H1 (cell line): ENCODE results near the gene CNKSR2. TPM values are rescaled to one million over a fixed set of nuclear protein-coding genes. Genes with fewer than 3 reads are reported as not detected.

Experiments used
- CTCF ChIA-PET: fragments of 300-600 bp; sonication (Branson Sonifier 250); formaldehyde crosslinking; loops from one replicate; lab custom pipeline; 2021; ENCODE audit not compliant: partially characterized antibody; lab: Charles Lee
- POLR2A ChIA-PET: fragments of 300-600 bp; sonication (Branson Sonifier 250); formaldehyde crosslinking; loops from one replicate; lab custom pipeline; 2021; ENCODE audit warnings: inconsistent platforms; ENCODE audit not compliant: partially characterized antibody; lab: Charles Lee
- DNase-seq, 2 experiments: peaks; one replicate each; pipeline versions ENCODE4 v3.0.0 to v3.0.0-alpha.2; 2010 to 2022; ENCODE audit warnings: low spot score in 2 of 2, low read depth in 1 of 2, mixed read lengths in 1 of 2
- FAIRE-seq: peaks from 2 replicates; lab custom pipeline; 2011; peaks lifted over from hg19 to GRCh38; lab: Jason Lieb, UNC
- H2AFZ ChIP-seq: 2 replicates; pipeline ENCODE4 v1.8.1; 2012; ENCODE audit warnings: low read length, inconsistent platforms
- H2AK5ac ChIP-seq: 2 replicates; pipeline ENCODE4 v1.6.1; 2013; ENCODE audit warnings: low read depth, low read length
- H2BK120ac ChIP-seq: replicated peaks from 2 replicates; pipeline ENCODE3; 2013; ENCODE audit warnings: low read depth, low read length, inconsistent platforms
- H2BK12ac ChIP-seq: 2 replicates; pipeline ENCODE4 v1.6.1; 2013; ENCODE audit warnings: low read depth, low read length
- H2BK15ac ChIP-seq: 2 replicates; pipeline ENCODE4 v1.6.1; 2013; ENCODE audit warnings: low read length
- H2BK20ac ChIP-seq: 2 replicates; pipeline ENCODE4 v1.6.1; 2013; ENCODE audit warnings: low read length
- H2BK5ac ChIP-seq: 2 replicates; pipeline ENCODE4 v1.6.1; 2013; ENCODE audit warnings: low read depth, low read length
- H3K14ac ChIP-seq: 2 replicates; pipeline ENCODE4 v1.6.1; 2013; ENCODE audit warnings: inconsistent platforms; ENCODE audit not compliant: insufficient read length
- H3K18ac ChIP-seq: 2 replicates; pipeline ENCODE4 v1.6.1; 2013; ENCODE audit warnings: low read length; ENCODE audit errors: extremely low read depth
- H3K23ac ChIP-seq: 2 replicates; pipeline ENCODE4 v1.6.1; 2013; ENCODE audit warnings: inconsistent platforms; ENCODE audit not compliant: insufficient read length
- H3K23me2 ChIP-seq: 2 replicates; pipeline ENCODE4 v1.6.1; 2013; ENCODE audit warnings: low read depth, low read length
- H3K27ac ChIP-seq: 2 replicates; pipeline ENCODE4 v1.6.1; 2011; ENCODE audit warnings: low read depth, low read length, inconsistent platforms
- H3K27me3 ChIP-seq, 4 experiments: replicated peaks in 1 of 4; 1 replicate in 1 of 4; 2 replicates in 3 of 4; pipeline versions ENCODE4 v1.6.1 to v1.8.1; 2011 to 2013; ENCODE audit warnings: low read length in 3 of 4, mild to moderate bottlenecking in 3 of 4, inconsistent platforms in 2 of 4, mixed read lengths in 2 of 4, moderate library complexity in 1 of 4; ENCODE audit not compliant: control insufficient read depth in 3 of 4, insufficient read depth in 3 of 4; ENCODE audit errors: extremely low read depth in 1 of 4
- H3K36me3 ChIP-seq, 4 experiments: 2 replicates each; pipeline versions ENCODE4 v1.6.1 to v1.8.1; 2011 to 2013; ENCODE audit warnings: mild to moderate bottlenecking in 4 of 4, low read length in 3 of 4, moderate library complexity in 2 of 4, control low read depth in 1 of 4, inconsistent platforms in 1 of 4; ENCODE audit not compliant: insufficient read depth in 4 of 4, control insufficient read depth in 2 of 4
- H3K4ac ChIP-seq: replicated peaks from 2 replicates; pipeline ENCODE3; 2013; ENCODE audit warnings: low read length, low read depth, mixed read lengths, inconsistent platforms; ENCODE audit not compliant: insufficient read length
- H3K4me1 ChIP-seq, 4 experiments: replicated peaks in 1 of 4; 1 replicate in 1 of 4; 2 replicates in 3 of 4; pipeline versions ENCODE4 v1.6.1 to v1.8.1; 2011 to 2013; ENCODE audit warnings: low read length in 3 of 4, inconsistent platforms in 2 of 4, mixed read lengths in 1 of 4; ENCODE audit not compliant: insufficient read depth in 4 of 4, control insufficient read depth in 3 of 4
- H3K4me2 ChIP-seq, 2 experiments: 2 replicates each; pipeline versions ENCODE4 v1.6.1 to v1.8.1; 2011 to 2013; ENCODE audit warnings: low read depth in 2 of 2, low read length in 2 of 2, control low read depth in 1 of 2, inconsistent platforms in 1 of 2, mild to moderate bottlenecking in 1 of 2; ENCODE audit not compliant: insufficient read depth in 1 of 2
- H3K4me3 ChIP-seq, 4 experiments: fragments of 200-600, 300-600 bp in 1 of 4; sonication (generic), shearing (Covaris generic), sonication (Bioruptor Twin) in 1 of 4; 2 replicates each; pipeline versions ENCODE4 v1.5.1 to v1.8.1; 2011 to 2016; ENCODE audit warnings: low read length in 4 of 4, low read depth in 3 of 4, control low read depth in 2 of 4, inconsistent platforms in 2 of 4, mild to moderate bottlenecking in 2 of 4, mixed read lengths in 1 of 4, moderate library complexity in 1 of 4; ENCODE audit not compliant: insufficient read depth in 2 of 4; ENCODE audit errors: extremely low read depth in 1 of 4
- H3K56ac ChIP-seq: replicated peaks from 2 replicates; pipeline ENCODE3; 2013; ENCODE audit warnings: low read depth, mild to moderate bottlenecking, mixed read lengths, low read length, inconsistent platforms; ENCODE audit not compliant: insufficient read length
- H3K79me1 ChIP-seq: 2 replicates; pipeline ENCODE4 v1.6.1; 2013; ENCODE audit warnings: low read depth, low read length, control low read depth
- H3K79me2 ChIP-seq, 2 experiments: 2 replicates each; pipeline versions ENCODE4 v1.6.1 to v1.8.1; 2012 to 2013; ENCODE audit warnings: low read length in 2 of 2, mild to moderate bottlenecking in 2 of 2, inconsistent platforms in 1 of 2; ENCODE audit not compliant: insufficient read depth in 2 of 2, control insufficient read depth in 1 of 2
- H3K9ac ChIP-seq, 4 experiments: replicated peaks in 1 of 4; 1 replicate in 1 of 4; 2 replicates in 3 of 4; pipeline versions ENCODE4 v1.6.1 to v1.8.1; 2011 to 2013; ENCODE audit warnings: low read depth in 3 of 4, low read length in 3 of 4, control low read depth in 2 of 4, mild to moderate bottlenecking in 2 of 4, moderate library complexity in 2 of 4, inconsistent platforms in 1 of 4; ENCODE audit errors: extremely low read depth in 1 of 4
- H3K9me3 ChIP-seq, 2 experiments: 2 replicates each; pipeline versions ENCODE4 v1.6.1 to v1.8.1; 2012 to 2013; ENCODE audit warnings: mild to moderate bottlenecking in 2 of 2, moderate library complexity in 2 of 2, control low read depth in 1 of 2, inconsistent platforms in 1 of 2, low read depth in 1 of 2, low read length in 1 of 2, mixed read lengths in 1 of 2; ENCODE audit not compliant: insufficient read depth in 2 of 2
- H4K20me1 ChIP-seq, 2 experiments: replicated peaks in 1 of 2; 2 replicates each; pipeline versions ENCODE3 to v1.8.1; 2011 to 2013; ENCODE audit warnings: inconsistent platforms in 2 of 2, low read length in 2 of 2, mild to moderate bottlenecking in 1 of 2; ENCODE audit not compliant: insufficient read depth in 2 of 2, control insufficient read depth in 1 of 2
- H4K5ac ChIP-seq: 2 replicates; pipeline ENCODE4 v1.6.1; 2013; ENCODE audit warnings: low read length, low read depth, mixed read lengths, inconsistent platforms; ENCODE audit not compliant: insufficient read length
- H4K8ac ChIP-seq: 2 replicates; pipeline ENCODE4 v1.8.0; 2013; ENCODE audit warnings: mild to moderate bottlenecking, moderate library complexity, low read length, inconsistent platforms; ENCODE audit not compliant: insufficient read depth; ENCODE audit errors: extremely low read depth
- H4K91ac ChIP-seq: replicated peaks from 2 replicates; pipeline ENCODE3; 2013; ENCODE audit warnings: low read length, mixed read lengths, inconsistent platforms; ENCODE audit not compliant: insufficient read length
- ASH2L ChIP-seq: fragments of 200-600, 300-600 bp; sonication (generic); IDR thresholded peaks from one replicate; pipeline ENCODE4 v1.7.1; 2017; ENCODE audit warnings: low read length
- ATF3 ChIP-seq: IDR thresholded peaks from 2 replicates; pipeline ENCODE4 v1.6.1; 2011; ENCODE audit warnings: low read depth, mild to moderate bottlenecking, low read length; ENCODE audit not compliant: insufficient read depth
- BACH1 ChIP-seq: IDR thresholded peaks from 2 replicates; pipeline ENCODE4 v1.6.1; 2012; ENCODE audit warnings: low read length, improper control_type of control experiment
- CBX5 ChIP-seq: fragments of 300-800, 300-1000 bp; sonication (generic); IDR thresholded peaks from 2 replicates; pipeline ENCODE4 v1.7.1; 2016; ENCODE audit warnings: antibody characterized with exemption, low read length, low read depth
- CEBPB ChIP-seq: IDR thresholded peaks from 2 replicates; pipeline ENCODE4 v1.6.1; 2012; ENCODE audit warnings: low read depth, low read length
- CTCF ChIP-seq, 3 experiments: IDR thresholded peaks; 1 replicate in 2 of 3; 2 replicates in 1 of 3; pipeline versions ENCODE4 v1.5.1 to v1.6.1; 2011; ENCODE audit warnings: low read length in 3 of 3, mild to moderate bottlenecking in 3 of 3, inconsistent platforms in 2 of 3, low read depth in 1 of 3, moderate library complexity in 1 of 3; ENCODE audit not compliant: insufficient read depth in 1 of 3; ENCODE audit errors: control extremely low read depth in 1 of 3
- FOSL1 ChIP-seq: IDR thresholded peaks from 2 replicates; pipeline ENCODE4 v1.6.1; 2011; ENCODE audit warnings: mild to moderate bottlenecking, low read depth, low read length, moderate library complexity; ENCODE audit not compliant: insufficient read depth
- JUN ChIP-seq: IDR thresholded peaks from 2 replicates; pipeline ENCODE4 v1.6.1; 2011; ENCODE audit warnings: low read depth, mild to moderate bottlenecking, improper control_type of control experiment, low read length
- PHF8 ChIP-seq: fragments of 200-600 bp; sonication (generic); conservative IDR thresholded peaks from 2 replicates; pipeline ENCODE4 v1.7.1; 2012; ENCODE audit warnings: low read depth, mild to moderate bottlenecking, inconsistent platforms, low read length, moderate library complexity
- RFX5 ChIP-seq: IDR thresholded peaks from 2 replicates; pipeline ENCODE4 v1.6.1; 2011; ENCODE audit warnings: low read depth, low read length, improper control_type of control experiment, borderline replicate concordance
- SAP30 ChIP-seq: fragments of 300-600 bp; sonication (generic); IDR thresholded peaks from 2 replicates; pipeline ENCODE4 v1.7.1; 2012; ENCODE audit warnings: low read length, moderate library complexity, mild to moderate bottlenecking, inconsistent platforms; ENCODE audit not compliant: insufficient read depth, insufficient replicate concordance
- SP4 ChIP-seq: IDR thresholded peaks from 2 replicates; pipeline ENCODE4 v1.6.1; 2012; ENCODE audit warnings: low read length, inconsistent platforms
- TAF1 ChIP-seq: IDR thresholded peaks from 2 replicates; pipeline ENCODE4 v1.6.1; 2011; ENCODE audit warnings: mild to moderate bottlenecking, low read depth, low read length
- polyA plus RNA-seq, 7 experiments: library from polyadenylated mRNA; depleted of rRNA in 3 of 7; stranded (reverse) in 5 of 7; unstranded in 2 of 7; fragments of >200 nt in 5 of 7; fragments of 200-250 nt in 2 of 7; gene quantifications; 1 replicate in 5 of 7; 2 replicates in 1 of 7; 4 replicates in 1 of 7; pipeline versions ENCODE4 v1.2.1 to v1.2.3, GENCODE V29; 2011 to 2013; ENCODE audit warnings: missing spikeins in 2 of 7, mixed read lengths in 2 of 7
- total RNA-seq: library from RNA; stranded (reverse); fragmentation: NEBNext Ultra II Directional; extraction: Animal tissue kit (Norgen Biotek cat#: 25700); gene quantifications from 2 replicates; pipeline ENCODE4 v1.2.1, GENCODE V29; 2021

The CNKSR2 gene
- total and polyA plus RNA-seq, 2 of the 8 experiments (the other 6 are each of a cell fraction or from before 2014, with no cell fraction given) = 5.5 to 16.3 TPM

- POLR2A ChIA-PET = no interaction called here
- Histone ChIP-seq H2AFZ (no peak overlapping the region), H3K4me2 (no peak overlapping the region), H4K5ac (no peak overlapping the region), H3K23ac (no peak overlapping the region), H3K36me3 (no peaks in the 10 kb centered on the region), H3K18ac (no peak overlapping the region), H3K9ac (no peak overlapping the region), H3K27me3 (no peaks in the 10 kb centered on the region), H2AK5ac (no peak overlapping the region), H2BK120ac (no peak overlapping the region), H3K79me2 (no peaks in the 10 kb centered on the region), H2BK12ac (no peak overlapping the region), H2BK15ac (no peak overlapping the region), H3K56ac (no peak overlapping the region), H2BK5ac (no peak overlapping the region), H4K91ac (no peak overlapping the region), H2BK20ac (no peak overlapping the region), H3K79me1 (no peaks in the 10 kb centered on the region), H3K23me2 (no peaks in the 10 kb centered on the region), H3K27ac (no peak overlapping the region), H3K14ac (no peak overlapping the region), H3K4me3 (no peak overlapping the region), H4K8ac (no peak overlapping the region), H3K4ac (no peak overlapping the region), H3K4me1 (no peaks in the 10 kb centered on the region), H4K20me1 (no peaks in the 10 kb centered on the region), H3K9me3 (no peaks in the 10 kb centered on the region)
- FAIRE-seq = no peak
- CTCF ChIA-PET = no interaction called here
- DNase-seq = no peak
- TF ChIP-seq RFX5 = no peak
- TF ChIP-seq ASH2L = no peak
- no peak for TF ChIP-seq FOSL1
- no peak for TF ChIP-seq JUN
- no peak for TF ChIP-seq CTCF (IDR thresholded peaks at IDR 0.05; ENCODE audit: control extremely low read depth in 1 of 3, insufficient read depth in 1 of 3, low read depth in 1 of 3, low read length in 3 of 3)
- TF ChIP-seq SP4 = no peak
- no peak for TF ChIP-seq CEBPB
- TF ChIP-seq SAP30 = no peak
- TF ChIP-seq TAF1 = no peak
- no peak for TF ChIP-seq PHF8
- TF ChIP-seq BACH1 = no peak
- no peak for TF ChIP-seq ATF3
- TF ChIP-seq CBX5 = no peak
These were observed 271.2 kb downstream of the CNKSR2 start for GRCh38 chrX:21645431-21645830.
